NCI-H774 (cell line): ENCODE data around the gene TMEM176A.
"Not testable (repeated sequence)": the region's sequence is repeated elsewhere in the genome, so short reads cannot be mapped to it uniquely, and the experiment has no call there.

ENCODE experiments used
- DNase-seq: peaks from one replicate; lab custom pipeline; 2025; lab: John Stamatoyannopoulos, UW

TMEM176A gene

GRCh38 chr7:150800581-150801241 lies at the start of gene TMEM176A:
TMEM176A (plus strand) TSS chr7:150800769; CDS start chr7:150801551, 782 bp downstream.
- peak; percentile 58 for DNase-seq

- DNase-seq = no peak
Measured at GRCh38 chr7:150751702-150752101, 48.9 kb upstream of the TMEM176A start.

- DNase-seq = no peak
Measured at GRCh38 chr7:150753239-150753638, 47.3 kb upstream of the TMEM176A start.

- no peak for DNase-seq
Measured at GRCh38 chr7:150753826-150754603, 46.6 kb upstream of the TMEM176A start.

- no peak for DNase-seq
Measured at GRCh38 chr7:150754951-150755350, 45.6 kb upstream of the TMEM176A start.

- DNase-seq = no peak
Measured at GRCh38 chr7:150755473-150756099, 45.0 kb upstream of the TMEM176A start.

GRCh38 chr7:150756166-150756565 lies 44.4 kb upstream of the TMEM176A start:
- DNase-seq = no peak

- DNase-seq = no peak
Measured at GRCh38 chr7:150756858-150757257, 43.7 kb upstream of the TMEM176A start.

- DNase-seq = no peak
Measured at GRCh38 chr7:150759479-150759878, 41.1 kb upstream of the TMEM176A start.

- DNase-seq = no peak
Measured at GRCh38 chr7:150766334-150766709, 34.2 kb upstream of the TMEM176A start.

GRCh38 chr7:150769768-150770167 lies 30.8 kb upstream of the TMEM176A start:
- no peak for DNase-seq

GRCh38 chr7:150774131-150774530 lies 26.4 kb upstream of the TMEM176A start:
- DNase-seq = not testable (repeated sequence)

- no peak for DNase-seq
Measured at GRCh38 chr7:150778014-150778737, 22.4 kb upstream of the TMEM176A start.

- peak; percentile 70 for DNase-seq
Measured at GRCh38 chr7:150778738-150779301, 21.7 kb upstream of the TMEM176A start.

- DNase-seq = no peak
Measured at GRCh38 chr7:150780292-150780691, 20.3 kb upstream of the TMEM176A start.

GRCh38 chr7:150781103-150781502 lies 19.5 kb upstream of the TMEM176A start:
- DNase-seq = no peak

GRCh38 chr7:150781961-150782360 lies 18.6 kb upstream of the TMEM176A start:
- DNase-seq = no peak

GRCh38 chr7:150784120-150784736 lies 16.3 kb upstream of the TMEM176A start:
- no peak for DNase-seq

GRCh38 chr7:150784954-150785353 lies 15.6 kb upstream of the TMEM176A start:
- no peak for DNase-seq

GRCh38 chr7:150787321-150788281 lies 13.0 kb upstream of the TMEM176A start:
- no peak for DNase-seq
